SHP77 (cell line): ENCODE measurements around the gene OR6C6.
"Not testable (repeated sequence)": the region's sequence is repeated elsewhere in the genome, so short reads cannot be mapped to it uniquely, and the experiment has no call there.

ENCODE experiments used
- DNase-seq, 2 experiments: peaks; one replicate each; lab custom pipeline; 2025; lab: John Stamatoyannopoulos, UW

OR6C6 gene

DNA sequence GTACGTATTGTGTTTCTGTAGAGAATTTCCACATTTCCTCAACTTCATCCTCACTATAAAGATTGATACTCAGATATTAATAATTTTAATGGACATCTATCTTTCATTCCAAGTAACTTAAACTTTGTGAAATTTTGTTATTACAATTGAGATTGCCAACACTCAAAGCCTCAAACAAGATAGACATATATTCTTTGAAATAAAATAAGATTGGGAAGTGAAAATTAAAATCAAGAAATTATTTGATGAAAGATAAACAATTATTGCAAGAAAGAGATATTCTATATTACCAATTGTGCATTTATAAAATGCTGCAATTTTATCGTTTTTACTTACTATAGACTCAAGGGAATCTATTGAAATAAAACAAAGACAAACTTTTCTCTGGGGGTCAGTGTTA lies at the start of gene OR6C6:
Gene OR6C6, minus strand, starts transcription at position 101 of the 400 bp plus-strand sequence. CDS start 1,337 bp downstream, outside the sequence.
- DNase-seq: no peak

DNA sequence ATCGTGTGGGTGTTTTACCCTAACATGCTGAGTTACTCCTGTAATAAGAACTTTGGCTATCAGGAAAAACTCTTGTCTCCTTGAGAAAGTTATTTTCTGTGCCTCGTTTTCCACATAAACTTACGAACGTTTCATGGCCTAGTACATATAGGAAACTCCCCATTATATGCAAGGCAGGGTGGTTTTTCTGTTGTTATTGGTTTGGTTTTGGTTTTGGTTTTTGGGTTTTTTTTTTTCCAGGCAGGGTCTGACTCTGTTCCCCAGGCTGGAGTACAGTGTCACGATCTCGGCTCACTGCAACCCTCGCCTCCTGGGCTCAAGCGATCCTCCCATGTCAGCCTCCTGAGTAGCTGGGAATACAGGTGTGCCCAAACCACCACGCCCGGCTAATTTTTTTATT lies 39.6 kb upstream of the OR6C6 start:
- no peak for DNase-seq

DNA sequence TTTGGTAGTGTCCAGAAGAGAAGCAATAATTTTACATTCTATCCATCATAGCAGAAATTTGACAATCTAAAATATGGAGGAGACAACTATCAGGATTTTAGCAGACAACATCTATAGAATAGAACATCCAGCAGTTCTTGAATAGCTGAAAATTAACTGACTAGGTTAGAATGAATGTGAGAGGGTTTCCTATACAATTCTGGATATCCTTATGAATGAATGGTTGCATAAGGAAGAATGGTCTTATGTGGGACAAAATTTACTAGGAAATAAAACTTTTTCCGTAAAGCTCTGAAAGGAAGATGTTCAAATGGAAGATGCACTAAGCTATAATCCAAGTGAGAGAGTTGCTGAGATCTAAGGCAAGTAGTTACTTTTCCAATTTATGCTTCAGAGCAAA lies 34.1 kb upstream of the OR6C6 start, which contains the start of gene OR6C3:
Gene OR6C3, plus strand, starts transcription at position 301 of the 400 bp plus-strand sequence. CDS start 955 bp downstream, outside the sequence.
- no peak for DNase-seq

DNA sequence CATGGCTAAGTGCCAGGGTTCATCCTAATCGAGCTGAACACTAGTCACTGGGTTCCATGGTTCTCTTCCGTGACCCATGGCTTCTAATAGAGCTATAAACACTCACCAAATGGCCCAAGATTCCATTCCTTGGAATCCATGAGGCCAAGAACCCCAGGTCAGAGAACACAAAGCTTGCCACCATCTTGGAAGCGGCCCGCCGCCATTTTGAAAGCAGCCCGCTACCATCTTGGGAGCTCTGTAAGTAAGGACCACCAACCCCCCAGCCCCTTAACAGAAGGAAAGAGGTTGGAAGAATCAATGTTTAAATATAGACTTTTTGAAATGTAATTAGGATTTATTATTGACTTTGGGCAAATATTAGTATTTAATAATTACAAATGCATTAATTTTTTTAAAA lies 29.4 kb upstream of the OR6C6 start:
- DNase-seq: not testable (repeated sequence)

DNA sequence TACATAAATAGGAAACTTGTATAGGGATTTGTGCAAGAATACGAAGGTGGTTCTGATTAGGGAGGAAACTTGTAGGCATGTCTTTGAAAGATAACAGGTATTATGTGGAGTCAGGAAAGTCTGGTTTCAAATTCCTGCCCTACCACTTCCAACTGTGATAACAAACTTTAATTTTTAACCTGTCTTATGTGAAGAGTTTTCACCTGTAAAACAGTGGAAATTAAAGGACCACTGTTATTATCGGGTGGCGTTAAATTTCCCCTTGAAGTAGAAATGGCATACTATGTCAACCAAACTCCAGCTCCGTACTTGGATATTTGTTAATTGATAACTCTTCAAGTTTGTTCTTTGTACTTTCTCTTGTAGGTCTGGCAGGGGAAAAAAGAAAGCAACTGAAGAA lies 23.8 kb upstream of the OR6C6 start:
- DNase-seq: no peak

DNA sequence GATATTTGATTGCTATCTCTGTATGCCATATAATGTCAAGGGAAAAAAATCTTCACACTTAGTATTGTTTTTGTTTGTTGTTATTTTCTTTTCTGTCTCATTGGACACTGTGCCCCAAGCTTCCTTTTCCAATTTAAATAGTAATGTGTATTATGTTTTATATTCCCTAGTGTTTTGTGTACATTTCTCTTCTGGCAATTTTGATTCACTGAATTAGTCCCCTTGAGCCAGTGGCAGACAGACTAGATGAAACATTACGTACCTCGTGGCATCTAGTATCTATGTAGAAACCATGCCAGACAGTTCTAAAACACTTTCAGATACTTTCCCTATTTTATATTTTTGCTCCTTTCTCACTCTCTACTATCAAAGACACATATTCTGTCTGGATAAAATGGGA lies 17.7 kb upstream of the OR6C6 start, which contains the start of gene OR6C1:
Gene OR6C1, plus strand, starts transcription at position 301 of the 400 bp plus-strand sequence. CDS start 6,257 bp downstream, outside the sequence.
- no peak for DNase-seq

DNA sequence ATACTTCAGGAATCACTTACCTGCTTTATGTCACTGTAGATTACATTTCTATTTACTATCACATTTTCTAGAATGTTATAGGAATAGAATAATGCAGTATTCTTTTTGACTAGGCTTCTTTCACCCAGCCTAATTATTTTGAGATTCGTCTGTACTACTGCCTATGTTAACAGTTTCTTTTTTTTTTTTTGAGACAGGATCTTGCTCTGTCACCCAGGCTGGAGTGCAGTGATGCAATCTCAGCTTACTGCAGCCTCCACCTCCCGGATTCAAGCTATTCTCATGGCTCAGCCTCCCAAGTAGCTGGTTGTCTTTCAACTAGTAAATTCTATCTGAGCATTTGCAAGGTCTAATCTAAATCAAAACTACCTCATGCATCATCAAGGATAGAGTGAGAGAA lies 6.4 kb downstream of the OR6C6 start:
- no peak for DNase-seq

DNA sequence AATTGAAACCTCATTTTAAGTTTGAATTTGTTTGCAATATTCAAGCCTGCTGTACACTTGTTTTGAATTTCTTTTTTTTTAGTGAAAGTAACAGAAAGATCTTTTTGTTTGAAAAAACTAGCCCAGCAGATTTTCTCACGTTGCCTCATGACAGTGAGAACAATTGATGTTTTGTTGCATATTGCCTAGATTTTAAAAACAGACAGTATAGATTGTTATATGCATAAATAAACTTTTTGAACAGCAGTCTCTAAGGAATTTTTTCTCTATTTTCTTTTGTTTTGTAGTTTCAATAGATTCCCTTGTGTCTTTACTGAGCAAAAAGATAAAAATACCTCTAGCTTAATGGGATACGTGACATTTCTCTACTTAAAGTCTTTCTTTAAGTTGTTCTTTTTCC lies 15.4 kb downstream of the OR6C6 start:
- DNase-seq: no peak

DNA sequence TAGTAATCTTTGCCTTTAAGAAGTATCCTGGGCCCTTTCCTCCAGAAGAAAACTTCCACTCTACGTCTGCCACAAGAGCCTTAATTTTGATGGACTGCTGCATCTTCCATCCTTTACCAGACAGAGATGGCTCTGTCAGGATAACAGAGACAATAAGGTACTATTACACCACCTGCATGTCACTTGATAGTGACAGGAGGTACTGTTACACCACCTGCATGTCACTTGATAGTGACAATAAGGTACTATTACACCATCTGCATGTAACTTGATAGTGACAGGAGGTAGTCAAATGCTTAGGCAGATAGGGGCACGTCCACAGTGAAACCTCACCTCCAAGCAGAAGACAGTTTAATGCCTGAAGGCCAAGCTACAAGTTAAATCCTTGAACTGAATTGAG lies 38.1 kb downstream of the OR6C6 start:
- DNase-seq: no peak

DNA sequence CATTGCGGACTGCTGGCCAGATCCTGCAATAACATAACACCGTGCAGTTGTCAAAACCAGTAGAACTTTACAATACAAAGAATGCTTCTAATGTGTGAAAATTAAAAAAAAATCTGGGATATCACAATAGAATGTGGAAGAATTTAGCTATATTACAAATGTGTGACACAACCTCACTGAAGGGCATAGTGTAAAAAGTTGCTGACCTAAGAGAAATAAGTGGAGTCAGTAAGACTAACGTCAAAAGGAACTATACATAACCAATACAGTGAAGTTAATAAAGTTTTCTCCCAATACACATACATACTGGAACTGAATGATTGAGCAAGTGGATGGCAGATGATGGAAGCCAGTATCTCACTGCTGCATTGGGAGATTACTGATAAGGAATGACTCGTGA lies 39.5 kb downstream of the OR6C6 start:
- DNase-seq: no peak

DNA sequence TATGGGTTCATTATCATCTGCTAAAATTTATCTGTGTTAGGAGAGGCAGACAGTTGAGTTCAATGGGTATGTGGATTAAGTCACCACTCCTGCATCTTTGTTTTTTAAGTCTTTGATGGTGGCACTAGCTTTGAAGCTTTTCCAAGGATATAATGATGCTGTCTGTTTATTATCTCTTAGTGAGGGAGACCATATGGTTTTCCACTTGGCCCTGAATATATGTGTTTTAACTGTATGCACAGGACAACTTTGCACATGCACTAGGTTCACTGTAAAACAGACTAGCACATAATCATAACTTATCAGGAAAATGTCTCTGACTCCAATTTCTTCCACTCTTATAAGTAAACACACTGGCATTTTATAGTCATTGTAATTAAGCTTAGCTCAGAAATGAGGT lies 43.1 kb downstream of the OR6C6 start:
- DNase-seq: no peak

DNA sequence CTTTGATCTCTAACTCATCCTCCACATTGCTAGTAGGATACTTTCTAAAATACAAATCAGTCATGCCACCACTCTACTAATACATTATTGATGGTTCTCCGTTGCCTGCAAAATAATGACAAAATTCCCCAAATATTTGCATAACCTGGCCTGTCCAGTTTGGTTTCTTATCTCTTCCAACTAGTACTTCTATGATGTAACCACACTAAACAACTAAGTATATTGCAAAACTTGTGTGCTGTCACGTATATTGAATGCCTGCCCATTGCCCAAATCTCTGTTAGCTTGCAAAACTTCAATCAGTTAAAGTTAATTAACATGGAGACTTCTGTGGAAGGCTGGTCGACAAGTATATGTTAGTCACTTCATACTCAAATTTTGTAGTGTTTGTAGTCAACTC lies 45.4 kb downstream of the OR6C6 start:
- no peak for DNase-seq

DNA sequence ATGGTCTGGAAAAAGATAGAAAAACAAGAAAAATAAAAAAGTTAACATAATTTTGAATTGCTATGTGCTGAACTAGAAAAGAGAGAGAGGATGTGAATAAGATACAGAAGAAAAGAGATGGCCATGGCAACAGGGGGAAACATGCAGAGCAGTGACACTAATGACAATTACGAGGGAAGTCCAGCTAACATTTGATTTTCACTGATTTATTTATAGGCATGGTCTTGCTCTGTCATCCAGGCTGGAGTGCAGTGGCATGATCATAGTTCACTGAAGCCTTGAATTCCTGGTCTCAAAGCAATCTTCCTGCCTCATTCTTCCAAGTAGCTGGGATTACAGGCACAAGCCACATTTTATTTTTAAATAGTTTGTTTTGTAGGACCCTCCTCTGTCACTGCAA lies 50.2 kb downstream of the OR6C6 start:
- no peak for DNase-seq

DNA sequence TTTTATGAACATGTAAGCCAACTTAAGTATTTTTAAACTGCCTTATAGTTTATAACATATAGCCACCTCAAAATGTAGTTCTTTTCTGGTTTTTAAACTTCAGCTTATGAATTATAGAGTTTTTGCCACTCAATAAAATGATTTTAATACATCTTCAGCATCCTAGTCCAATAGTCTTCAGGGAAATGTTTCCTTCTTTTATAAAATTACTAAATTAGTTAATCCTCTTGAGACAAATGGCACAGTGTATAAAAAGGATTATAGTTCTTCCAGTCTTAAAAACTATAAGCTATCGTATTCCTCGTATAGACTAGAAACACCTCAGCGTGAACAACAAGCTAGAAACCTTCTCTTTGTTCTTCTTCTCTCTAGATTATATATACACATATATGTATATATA lies 52.1 kb downstream of the OR6C6 start, which contains the start of gene OR6C74:
Gene OR6C74, plus strand, starts transcription at position 301 of the 400 bp plus-strand sequence. CDS start 2,679 bp downstream, outside the sequence.
- DNase-seq: no peak
